ENCODE results near the gene TMED1.
"Not testable (repeated sequence)": the region's sequence is repeated elsewhere in the genome, so short reads cannot be mapped to it uniquely, and the experiment has no call there.

The TMED1 gene

DNA sequence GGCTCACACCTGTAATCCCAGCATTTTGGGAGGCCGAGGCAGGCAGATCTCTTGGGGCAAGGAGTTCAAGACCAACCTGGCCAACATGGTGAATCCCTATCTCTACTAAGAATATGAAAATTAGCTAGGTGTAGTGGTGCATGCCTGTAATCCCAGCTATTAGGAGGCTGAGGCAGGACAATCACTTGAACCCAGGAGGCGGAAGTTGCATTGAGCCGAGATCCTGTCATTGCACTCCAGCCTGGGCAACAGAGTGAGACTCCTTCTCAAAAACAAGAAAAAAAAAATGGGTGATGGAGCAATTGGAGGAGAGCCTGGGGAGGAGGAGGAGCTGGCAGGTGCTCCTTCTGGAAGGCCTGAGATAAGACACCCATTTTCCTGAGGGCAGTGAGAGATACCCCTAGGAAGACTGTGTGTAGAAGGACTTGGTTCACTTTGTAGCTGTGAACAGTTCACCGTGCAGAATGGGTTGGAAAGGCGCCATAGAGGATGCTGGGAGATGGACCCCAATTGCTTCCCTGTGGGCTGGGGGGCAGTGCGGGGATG lies 26.6 kb upstream of the TMED1 start:
- DNase-seq (ENCODE audit: low spot score) = no peak

DNA sequence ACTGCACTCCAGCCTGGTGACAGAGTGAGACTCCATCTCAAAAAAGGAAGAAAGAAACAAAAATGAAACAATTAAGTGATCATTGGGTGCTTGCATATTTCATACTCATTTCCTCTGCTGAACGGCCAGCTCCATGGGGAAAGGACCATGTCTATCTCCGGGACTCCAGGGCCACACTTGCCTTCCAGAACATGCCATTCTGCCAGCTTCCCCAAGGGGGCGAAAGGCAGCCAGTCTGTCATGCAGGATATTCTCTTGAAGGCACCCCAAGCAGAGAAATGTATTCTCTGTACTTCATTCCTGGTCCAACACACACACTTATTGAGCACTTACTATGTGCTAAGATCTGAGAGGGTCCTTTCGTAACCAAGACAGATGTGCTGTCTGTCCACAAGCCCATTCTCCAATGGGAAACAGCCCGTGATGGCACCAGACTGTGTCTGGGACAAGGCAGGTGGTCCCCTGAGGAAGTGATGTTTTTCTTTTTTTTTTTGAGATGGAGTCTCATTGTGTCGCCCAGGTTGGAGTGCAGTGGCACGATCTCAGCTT lies 25.2 kb upstream of the TMED1 start:
- DNase-seq (ENCODE audit: low spot score) = no peak

DNA sequence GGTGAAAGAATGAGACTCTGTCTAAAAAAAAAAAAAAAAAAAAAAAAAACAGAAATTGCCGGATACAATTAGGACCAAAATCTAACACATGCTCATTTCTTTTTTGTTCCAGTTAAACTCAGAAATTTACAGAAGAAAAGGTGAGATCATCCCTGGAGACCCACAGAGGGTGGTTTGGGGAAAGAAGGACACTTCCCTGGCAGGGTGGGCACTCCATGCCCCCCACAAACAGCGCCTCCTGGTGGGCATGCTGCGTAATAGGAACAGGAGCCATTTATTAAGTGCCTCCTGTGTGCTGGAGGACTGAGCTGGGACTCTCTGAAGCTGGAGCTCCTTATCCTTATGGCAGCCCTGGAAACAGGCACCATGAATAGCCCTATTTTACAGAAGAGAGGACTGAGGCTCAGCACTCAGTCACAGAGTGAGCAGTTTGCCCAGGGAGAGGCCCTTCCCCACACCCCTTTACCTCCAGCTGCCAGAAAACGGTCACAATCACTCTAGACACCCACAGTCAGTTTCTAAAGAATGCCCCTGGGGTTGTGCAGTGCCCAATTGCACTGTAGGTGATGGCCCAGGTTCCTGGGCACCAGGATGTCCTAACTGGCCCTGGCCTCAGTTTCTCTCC lies 22.3 kb upstream of the TMED1 start:
- peak; percentile 73 for DNase-seq (ENCODE audit: low spot score)

DNA sequence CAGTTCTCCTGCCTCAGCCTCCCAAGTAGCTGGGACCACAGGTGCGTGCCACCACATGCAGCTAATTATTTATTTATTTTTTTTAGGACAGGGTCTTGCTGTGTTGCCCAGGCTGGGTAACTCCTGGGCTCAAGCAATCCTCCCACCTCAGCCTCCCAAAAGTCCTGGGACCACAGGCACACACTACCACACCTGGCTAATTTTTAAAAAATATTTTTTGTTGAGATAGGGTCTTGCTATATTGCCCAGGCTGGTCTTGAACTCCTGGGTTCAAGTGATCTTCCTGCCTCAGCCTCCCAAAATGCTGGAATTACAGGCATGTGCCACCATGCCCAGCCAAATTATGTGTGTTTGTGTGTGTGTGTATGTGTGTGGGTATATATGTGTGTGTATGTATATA lies 20.9 kb upstream of the TMED1 start:
- not testable (repeated sequence) for DNase-seq (ENCODE audit: low spot score)

DNA sequence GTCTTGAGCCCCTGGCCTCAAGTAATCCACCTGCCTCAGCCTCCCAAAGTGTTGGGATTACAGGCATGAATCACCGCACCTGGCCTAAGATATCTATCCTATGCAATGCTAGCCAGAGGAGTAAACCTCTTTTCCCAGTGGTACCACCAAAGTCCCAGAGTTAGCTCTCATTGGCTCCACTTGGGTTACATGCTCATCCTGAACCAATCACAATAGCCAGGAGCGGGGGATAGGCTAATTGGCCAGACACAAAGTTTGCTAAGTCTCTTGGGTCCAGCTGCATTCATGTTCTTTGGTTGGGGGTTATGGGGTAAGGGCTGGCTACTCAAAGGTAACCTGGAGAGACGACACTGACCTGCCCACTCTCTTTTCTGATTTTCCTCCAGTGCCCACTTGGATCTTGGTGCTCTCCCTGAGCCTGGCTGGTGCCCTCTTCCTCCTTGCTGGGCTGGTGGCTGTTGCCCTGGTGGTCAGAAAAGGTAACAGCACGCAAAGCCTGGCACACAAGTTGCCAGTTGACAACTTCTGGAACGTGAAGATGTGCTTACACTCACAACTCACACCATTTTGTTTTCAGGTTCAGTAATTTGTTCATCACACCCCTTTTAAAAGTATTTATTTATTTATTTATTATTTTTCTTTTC lies 20.0 kb upstream of the TMED1 start:
- peak; percentile 71 for DNase-seq (ENCODE audit: low spot score)

DNA sequence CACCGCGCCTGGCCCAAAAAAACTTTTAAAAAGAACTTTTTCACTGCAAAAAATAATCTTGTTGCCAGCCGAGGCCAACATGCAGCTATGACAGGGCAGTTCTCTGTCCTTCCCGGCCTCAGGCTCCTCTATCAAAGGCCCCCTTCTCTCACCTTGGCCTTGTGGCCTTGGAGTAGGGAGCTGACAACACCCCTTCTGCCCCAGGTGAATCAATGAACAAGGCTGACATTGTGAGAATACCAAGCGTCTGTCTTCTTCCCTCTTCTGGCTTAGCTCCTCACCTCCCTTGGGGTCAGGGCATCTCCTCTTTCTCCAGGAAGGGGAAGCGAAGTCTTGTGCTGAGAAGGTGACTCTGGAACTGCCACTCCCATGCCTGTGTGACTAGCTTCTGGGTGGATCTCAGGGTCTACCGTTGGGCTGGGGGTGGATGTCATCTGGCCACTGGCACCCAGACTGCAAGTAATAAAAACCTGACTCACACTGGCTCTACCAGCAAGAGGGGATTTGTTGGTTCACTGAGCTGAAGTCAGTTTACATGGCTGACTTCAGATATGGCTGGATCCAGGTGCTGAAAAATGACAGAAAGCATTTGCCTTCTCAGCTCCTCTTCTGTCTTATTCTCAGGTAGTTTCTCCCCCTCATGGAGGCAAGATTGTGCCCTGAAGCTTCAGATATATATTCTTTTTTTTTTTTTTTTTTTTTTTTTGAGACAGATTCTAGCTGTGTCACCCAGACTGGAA lies 18.5 kb upstream of the TMED1 start:
- no peak for DNase-seq (ENCODE audit: low spot score)

DNA sequence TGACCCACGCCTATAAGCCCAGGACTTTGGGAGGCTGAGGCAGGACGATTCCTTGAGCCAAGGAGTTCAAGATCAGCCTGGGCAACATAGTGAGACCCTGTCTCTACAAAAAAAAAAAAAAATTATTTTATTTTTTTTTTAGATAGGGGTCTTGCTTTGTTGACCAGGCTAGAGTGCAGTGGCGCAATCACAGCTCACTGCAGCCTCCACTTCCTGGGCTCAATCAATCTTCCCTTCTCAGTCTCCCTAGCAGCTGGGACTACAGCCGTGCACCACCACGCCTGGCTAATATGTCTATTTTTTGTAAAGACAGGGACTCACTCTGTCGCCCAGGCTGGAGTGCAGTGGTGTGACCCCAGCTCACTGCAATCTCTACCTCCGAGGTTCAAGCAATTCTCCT lies 16.9 kb upstream of the TMED1 start:
- DNase-seq (ENCODE audit: low spot score) = no peak

DNA sequence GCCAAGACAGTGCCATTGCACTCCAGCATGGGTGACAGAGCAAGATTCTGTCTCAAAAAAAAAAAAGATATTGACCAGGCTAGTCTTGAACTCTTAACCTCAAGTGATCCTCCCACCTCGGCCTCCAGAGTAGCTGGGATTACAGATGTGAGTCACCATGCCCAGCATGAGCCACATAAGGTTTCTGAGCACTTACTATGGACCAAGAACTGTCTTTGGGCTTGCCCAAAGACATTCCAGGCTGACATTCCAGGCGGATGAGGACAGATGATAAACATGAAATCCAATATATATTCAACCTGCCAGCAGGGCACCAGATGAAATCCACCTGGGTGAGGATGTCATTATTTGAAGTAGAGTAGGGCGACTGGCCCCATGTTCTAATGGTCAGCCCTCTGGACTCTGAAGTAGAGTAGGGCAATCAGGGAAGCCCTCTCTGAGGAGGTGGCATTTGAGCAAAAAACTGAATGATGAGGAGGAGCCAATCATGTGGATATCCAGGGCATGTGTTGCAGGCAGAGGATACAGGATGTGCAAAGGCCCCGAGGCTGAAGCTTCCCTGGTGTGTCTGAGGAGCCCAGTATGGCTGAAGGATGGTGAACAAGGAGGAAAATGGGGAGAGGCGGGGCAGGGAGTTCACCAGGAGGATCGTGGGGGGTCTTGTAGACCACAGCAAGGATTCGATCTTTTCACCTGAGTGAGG lies 16.2 kb upstream of the TMED1 start:
- no peak for DNase-seq (ENCODE audit: low spot score)

DNA sequence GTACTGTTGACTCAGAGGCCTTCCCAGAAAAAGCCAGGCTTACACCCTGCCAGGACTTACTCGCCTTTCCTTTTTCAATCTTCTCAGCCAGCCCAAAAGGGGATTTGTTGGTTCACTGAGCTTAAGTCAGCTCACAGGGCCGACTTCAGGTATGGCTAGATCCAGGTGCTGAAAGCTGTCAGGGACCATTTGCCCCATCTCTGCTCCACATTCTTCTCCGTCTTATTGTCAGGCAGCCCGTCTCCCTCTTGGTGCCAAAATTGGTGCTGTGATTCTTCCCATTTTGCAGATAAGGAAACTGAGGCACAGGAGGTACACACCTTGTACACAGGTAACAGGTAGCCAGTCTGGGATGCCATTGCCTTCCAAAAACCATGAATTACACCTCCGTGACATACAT lies 14.6 kb upstream of the TMED1 start:
- DNase-seq (ENCODE audit: low spot score) = no peak

DNA sequence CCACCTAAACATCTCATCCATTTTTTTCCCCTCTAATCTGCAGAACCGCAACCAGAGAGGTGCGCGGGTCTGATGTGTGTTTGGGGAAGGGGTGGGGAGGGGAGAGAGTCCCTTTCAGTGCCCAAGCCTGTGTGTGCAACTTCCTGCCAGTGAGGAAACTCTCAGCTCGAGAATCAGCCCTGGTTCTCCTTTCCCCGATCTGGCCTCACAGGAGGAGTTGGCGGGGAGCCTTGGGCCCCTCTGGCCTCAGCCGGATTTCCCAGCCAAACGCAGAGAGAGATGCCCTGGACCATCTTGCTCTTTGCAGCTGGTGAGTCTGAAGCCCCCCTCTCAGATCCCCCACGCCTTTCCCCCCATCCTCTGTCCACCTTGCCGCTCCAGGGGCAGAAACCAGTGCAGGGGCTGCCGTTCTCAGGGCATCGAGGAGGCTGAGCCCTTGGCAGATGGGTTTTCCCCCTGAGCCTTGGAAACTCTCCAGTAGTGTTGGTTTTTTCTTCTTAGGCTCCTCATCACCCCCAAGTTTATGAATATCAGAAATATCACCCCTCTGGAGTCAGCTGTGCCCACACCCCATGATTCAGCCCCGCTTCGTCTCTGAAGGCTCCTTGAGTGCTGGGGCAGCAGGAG lies 12.3 kb upstream of the TMED1 start, which contains the start of gene C19orf38:
Gene C19orf38, plus strand, starts transcription at position 186 of the 627 bp plus-strand sequence. Its CDS starts 94 bp downstream, at position 280.
- no peak for DNase-seq (ENCODE audit: low spot score)

DNA sequence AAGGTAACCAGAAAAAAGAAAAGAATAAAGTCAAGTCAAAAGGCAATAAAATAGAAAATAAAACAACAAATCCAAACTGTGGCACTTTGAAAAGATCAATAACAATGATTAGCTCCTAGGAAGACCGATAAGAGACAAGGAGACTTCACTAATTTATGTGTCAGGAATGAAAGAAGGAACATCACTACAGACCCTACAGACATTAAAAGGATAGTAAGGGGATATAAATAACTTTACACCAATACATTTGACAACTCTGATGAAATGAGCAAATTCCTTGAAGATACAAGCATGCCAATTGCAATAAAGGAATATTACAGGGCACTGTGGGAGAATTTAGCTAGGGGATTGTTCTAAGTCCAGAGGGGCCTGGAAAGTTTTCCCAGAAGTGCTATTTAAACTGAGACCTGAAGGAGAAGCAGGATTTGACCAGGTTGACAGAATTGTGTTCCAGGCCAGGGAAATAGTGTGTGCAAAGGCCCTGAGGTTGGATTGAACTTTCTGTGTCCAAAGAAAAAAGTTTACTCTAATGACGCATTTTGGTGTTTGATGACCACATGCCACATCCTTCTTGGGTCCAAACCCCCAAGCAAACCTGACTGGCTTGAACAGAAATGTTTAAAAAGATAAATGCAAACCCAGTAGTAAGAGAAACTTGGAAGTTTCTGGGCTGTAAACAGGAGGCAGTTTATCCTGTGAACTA lies 10.6 kb upstream of the TMED1 start:
- no peak for DNase-seq (ENCODE audit: low spot score)

DNA sequence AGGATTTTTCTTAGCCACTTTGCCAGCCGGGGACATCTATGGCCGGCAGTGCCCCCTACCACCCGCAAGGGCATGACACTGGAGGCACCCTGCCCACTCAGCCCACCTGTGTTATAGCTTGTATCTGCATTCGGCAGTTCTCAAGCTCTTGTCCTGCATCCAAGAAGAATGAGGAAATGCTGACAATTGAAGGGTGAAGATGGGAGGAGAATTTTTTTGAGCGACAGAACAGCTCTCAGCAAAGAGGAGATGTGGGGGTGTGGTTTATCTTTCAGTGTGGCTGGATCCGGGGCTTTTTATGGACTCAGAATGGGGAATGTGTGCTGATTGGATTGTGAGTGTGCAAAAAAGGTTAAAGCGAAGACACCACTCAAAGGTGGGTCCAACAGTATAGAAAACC lies 6.8 kb upstream of the TMED1 start:
- no peak for DNase-seq (ENCODE audit: low spot score)

DNA sequence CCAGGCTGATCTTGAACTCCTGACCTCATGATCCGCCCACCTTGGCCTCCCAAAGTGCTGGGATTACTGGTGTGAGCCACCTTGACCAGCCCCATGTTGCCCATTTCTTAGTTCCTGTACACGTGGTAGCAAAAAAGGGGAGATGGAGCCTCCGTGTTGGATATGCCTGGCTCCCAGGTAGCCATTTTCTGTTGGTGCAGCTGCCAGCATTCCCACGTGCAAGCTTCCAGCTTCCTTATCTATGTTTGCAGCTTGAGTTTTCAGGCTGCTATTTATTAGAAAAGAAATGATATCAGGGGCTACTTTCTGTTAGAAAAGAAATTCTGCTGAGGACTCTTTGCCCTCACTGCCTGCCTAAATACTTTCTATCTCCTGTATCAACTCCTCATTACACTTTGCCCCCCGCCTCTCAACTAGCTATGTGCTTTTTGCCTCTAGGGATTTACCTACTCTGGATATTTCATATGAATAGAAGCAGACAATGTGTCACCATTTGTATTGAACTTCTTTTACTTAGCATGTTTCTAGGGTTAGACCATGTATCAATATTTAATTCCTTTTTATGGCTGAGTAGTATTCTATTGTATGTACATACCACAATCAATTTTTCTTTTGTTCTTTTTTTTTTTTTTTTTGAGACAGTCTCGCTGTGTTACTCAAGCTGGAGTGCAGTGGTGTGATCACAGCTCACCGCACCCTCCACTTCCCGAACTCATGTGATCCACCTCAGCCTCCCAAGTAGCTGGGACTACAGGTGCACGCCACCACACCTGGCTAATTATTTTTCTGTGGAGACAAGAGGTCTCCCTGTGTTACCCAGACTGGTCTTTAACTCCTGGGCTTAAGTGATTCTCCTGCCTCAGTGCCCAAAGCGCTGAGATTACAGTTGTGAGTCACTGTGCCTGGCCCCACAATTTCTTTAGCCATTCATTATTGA lies 3.4 kb upstream of the TMED1 start:
- no peak for DNase-seq (ENCODE audit: low spot score)

DNA sequence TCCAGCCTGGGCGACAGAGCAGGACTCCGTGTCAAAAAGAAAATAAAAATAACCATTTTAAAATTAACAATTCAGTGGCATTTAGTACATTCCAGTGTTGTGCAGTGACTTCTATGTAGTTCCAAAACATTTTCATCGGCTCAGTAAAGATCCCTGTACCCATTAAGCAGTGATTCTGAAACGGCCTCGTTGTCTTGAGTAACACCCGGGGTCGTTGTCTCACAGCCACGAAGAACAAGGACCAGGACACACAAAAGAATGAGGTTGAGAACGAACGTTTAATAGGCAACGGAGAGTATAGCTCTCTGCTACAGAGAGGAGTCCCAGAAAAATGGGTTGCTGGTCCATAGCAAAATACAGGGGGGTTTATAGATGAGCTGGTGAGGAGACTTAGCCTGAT lies 2.4 kb upstream of the TMED1 start:
- no peak for DNase-seq (ENCODE audit: low spot score)

DNA sequence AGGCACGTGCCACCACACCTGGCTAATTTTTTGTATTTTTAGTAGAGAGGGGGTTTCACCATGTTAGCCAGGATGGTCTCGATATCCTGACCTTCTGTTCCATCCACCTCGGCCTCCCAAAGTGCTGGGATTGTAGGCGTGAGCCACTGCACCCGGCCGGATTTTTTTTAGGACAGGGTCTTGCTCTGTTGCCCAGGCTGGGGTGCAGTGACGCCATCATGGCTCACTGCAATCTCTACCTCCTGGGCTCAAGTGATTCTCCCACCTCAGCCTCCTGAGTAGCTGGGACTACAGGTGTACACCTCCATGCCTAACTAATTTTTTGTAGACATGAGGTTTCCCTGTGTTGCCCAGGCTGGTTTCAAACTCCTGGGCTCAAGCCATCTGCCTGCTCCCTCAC lies 1.6 kb upstream of the TMED1 start:
- DNase-seq (ENCODE audit: low spot score) = not testable (repeated sequence)

DNA sequence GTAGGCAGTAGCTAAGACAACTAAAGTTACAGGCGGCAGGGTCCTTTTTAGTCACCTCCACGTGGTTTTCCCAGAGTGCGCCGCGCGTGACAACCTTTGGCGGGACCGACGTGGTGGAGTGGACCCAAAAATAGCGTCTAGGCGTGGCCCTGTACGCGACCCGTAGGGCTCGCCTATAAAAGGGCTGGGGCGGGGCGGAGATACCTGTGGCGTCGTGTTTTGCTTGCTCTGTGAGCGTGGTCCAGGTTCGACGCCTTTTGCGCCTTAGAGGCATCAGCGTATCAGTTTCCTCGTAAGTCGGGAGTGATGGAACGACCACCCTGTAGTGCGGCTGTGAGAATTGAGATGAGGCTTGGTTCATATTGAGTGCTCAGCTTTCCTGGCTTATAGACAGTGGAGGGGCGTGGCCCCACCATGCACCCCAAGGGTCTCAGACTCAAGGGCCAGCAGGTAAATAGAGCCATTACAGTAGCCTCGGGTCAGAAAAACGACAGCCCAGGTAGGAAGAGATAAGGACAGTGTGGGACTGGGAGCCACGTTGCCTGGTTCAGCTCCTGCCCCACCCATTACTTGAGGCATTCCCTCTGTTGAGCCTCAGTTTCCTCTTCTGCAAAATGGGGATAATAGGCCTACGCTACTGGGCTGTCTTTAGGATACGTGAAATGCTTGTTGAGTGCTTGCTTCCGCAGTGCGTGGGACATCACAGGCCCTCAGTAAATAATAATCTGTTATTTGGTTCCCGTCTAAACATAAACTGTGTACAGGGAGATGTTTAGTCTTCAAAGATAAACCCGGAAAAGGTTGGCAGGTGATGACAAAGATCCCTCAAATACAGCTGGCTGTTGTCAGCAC lies 693 bp upstream of the TMED1 start:
- peak; percentile 81 for DNase-seq (ENCODE audit: low spot score)

DNA sequence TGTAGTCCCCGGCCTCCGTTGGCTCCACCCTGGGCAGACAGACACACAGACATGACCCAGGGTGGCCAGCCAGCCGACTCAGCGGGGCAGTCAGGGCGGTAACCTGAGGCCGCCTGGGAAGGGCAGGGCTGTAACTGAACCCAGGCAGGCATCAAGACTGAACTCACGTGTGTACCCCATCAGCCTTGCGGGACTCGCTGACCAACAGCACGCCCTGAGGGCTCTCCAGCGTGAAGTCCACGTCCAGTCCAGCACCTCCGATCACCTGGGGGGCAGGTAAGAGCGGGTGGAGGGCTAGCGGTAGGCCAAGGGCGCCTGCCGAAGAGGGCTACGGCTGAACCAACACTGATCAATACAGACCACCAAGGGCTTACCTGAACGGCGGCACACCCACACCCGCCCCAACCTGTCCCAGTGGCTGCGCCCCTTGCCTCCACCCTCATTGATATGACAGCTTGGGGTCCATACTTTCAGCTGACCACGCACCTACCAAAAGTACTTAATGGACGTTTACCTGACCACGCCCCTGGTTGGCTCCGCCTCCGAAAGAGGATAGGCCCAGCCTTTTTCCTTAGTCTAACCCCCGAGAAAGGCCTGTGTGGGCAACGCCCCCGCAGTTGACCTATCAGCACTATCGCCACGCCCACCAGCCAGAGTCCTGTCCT lies 791 bp downstream of the TMED1 start:
- no peak for DNase-seq (ENCODE audit: low spot score)

DNA sequence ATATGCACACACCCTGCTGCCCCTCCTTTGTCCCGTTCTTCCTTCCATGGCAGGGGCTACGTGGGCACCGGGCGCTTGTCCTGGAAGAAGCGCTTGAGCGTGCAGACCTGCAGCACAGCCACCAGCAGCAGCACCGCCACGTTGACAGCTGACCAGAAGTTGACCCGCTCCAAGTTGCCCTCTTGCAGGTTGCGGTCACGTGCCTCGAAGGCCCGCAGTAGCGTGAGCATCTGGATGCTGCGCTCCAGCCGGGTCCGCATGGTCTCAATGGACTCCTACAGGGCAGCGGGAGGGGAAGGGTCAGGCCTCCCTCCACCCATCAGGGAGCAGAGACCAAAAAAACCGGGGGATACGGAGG lies 3.1 kb downstream of the TMED1 start:
- peak; percentile 11 for DNase-seq (ENCODE audit: low spot score)

All from D341Med (cell line).